Fibroblast of skin of left biceps (primary cell): ENCODE measurements around the gene PRDM16.
"Not testable (repeated sequence)": the region's sequence is repeated elsewhere in the genome, so short reads cannot be mapped to it uniquely, and the experiment has no call there.

Experiments
- DNase-seq, 2 experiments: peaks; one replicate each; pipeline ENCODE4 v3.0.0-alpha.2; 2013; ENCODE audit warnings: low read depth in 2 of 2

Gene PRDM16

DNA sequence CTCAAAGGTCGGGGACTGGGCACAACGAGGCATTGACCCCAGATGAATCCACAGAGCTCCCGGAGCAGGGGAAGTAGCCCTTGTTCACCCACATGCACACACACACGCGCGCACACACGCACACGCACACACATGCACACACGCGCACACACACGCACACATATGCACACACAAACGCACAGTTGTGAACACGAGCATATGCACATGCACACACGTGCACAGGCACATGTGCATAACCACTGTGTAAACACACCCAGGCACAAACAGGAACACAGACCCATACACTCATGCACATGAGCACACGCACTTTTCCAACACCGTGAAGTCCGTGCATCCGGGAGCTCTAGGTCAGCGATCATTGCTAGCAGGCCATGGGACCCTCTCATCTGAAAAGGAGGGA lies 208.6 kb downstream of the PRDM16 start:
- no peak for DNase-seq

GRCh38 chr1:3278416-3279181 lies 209.6 kb downstream of the PRDM16 start:
- DNase-seq = no peak

DNA sequence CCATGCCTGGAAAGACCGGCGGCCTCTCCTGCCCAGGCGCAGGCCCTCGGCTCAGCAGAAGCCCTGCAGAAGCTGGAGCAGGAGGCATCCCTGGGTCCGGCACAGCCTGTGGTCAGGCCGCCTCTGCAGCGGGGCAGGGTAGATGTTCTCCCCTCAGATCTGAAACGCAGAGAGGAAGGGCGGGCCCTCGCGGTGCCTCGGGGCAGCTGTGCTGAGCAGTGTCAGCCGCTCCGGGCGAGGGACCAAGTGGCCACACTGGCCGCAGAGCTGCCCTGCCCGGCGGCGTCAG lies 210.1 kb downstream of the PRDM16 start:
- DNase-seq = no peak

DNA sequence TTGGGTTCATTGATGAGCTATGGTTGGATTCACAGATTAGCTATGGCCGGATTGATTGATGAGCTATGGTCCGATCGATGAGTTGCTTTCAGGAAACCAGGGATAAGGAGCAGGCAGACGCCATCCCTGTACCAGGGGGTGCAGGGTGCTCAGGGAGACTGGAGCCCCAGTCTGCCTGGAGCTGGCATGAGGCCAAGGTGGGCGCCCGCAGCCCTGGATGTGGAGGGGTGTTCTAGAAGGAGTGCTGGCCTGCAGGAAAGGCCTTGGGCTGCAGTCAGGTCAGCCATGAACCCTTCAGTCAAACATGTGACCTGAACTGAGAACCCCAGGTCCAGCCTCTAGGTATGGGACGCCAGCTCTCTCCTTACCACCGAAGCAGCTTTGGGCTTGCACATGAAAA lies 212.7 kb downstream of the PRDM16 start:
- no peak for DNase-seq

GRCh38 chr1:3282186-3282585 lies 213.2 kb downstream of the PRDM16 start:
- no peak for DNase-seq

GRCh38 chr1:3282656-3283430 lies 213.8 kb downstream of the PRDM16 start:
- DNase-seq = no peak

DNA sequence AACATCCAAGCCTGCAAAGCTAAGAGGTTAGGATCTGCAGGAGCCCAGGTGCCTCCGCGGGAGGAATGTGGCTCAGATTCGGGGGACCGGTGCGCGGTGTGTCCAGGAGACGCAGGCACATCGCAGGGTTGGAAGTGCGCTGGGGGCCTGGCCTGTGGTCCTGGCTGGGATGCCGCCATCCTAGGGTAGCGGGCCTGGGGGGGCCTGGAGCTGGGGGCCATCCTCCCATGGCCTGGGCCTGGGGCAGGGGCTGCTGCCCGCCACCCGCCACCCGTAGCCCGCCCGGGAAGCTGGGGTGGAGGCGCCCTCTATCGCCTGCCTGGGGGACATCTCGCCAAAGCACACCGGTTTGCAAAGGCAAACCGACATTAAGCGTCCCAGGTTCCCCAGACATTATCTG lies 214.8 kb downstream of the PRDM16 start:
- DNase-seq = no peak

DNA sequence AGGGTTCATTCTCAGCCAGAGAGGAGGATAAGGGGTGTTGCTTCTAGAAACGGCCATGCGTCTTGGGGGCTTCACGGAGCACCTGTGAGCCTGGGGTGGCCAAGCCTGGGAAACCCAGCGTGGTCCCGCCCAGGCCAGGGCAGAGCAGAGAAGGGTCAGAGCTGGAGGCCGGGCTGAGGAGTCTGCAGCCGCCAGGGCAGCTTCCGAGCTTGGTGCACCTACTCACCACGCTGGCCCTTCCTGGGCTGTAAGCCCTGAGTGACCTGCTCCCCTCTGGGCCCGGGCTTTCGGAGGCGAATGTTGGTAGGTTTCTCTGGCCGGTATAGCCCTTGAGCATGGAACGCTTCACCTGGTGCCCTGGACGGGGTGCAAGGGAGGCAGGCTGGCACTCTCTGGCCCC lies 215.7 kb downstream of the PRDM16 start:
- DNase-seq = no peak

DNA sequence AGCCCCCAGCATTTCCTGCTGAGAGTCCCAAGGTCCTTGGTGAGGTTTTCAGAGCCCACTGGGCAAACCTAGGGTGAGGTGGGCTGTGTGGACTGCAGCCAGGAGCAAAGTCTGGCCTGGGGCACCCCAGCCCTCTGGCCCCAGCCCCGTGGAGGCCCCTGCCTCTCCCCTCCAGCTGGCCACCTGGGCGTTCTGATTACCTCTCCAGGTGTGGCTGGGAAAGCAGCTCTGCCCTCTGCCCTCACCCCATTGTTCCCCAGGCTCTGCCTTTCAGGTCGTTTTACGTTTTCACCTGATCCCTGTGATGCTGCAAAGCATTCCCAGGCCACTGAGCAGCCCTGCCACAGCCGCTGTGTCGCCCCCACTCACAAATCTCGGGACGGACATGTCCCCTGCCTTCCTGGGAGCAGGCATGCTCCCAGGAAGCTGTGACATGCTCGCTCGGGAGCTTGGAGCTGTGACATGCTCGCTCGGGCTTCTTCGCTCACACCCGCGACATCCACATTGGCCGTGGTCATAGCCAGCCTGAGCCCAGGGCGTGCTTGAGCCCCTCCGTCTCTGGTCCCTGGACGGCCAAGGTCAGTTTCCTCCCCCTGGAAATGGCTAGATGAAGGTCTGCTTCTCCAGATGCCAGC lies 216.2 kb downstream of the PRDM16 start:
- no peak for DNase-seq

GRCh38 chr1:3287095-3287494 lies 218.1 kb downstream of the PRDM16 start:
- not testable (repeated sequence) for DNase-seq

- DNase-seq = no peak
Measured at GRCh38 chr1:3287656-3288160, 218.7 kb downstream of the PRDM16 start.

DNA sequence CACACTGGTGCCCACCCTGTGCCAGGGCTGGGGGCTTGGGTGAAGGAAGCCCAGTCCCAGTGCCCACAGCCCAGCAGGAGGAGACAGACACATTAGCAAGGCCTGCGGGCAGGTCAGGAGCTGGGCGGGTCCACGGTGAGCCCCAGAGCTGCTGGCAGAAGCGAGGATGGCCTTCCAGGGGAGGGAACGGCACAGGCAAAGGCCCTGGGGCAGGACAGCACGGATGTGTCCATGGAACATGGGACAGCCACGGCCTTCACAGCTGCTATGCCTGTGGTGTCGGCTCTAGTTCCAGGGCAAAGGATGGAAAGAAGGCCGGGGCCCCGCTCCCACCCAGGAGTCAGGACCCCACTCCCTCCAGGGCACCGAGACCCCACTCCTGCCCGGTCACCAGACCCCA lies 220.5 kb downstream of the PRDM16 start:
- DNase-seq = no peak

DNA sequence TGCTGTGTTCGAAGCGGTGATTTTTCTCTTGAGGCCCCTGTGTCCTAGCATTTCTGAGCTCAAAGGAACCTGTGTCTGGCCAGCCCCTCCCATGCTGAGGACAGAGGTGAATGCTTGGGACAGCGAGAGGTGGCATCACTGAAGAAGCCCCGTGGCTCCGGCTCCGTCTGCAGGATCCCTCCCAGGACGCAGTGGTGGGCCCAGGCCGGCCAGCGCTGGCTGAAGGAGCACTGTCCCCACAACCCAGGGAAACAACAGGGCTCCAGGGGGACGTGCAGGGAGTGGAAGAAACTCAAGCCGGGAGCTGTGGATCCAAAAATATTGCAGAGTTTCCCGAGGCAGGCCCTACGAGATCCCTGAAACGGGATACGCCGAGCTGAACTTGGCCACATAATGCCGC lies 221.4 kb downstream of the PRDM16 start:
- no peak for DNase-seq

GRCh38 chr1:3290915-3291314 lies 221.9 kb downstream of the PRDM16 start:
- DNase-seq = no peak

GRCh38 chr1:3292051-3292722 lies 223.2 kb downstream of the PRDM16 start:
- no peak for DNase-seq

DNA sequence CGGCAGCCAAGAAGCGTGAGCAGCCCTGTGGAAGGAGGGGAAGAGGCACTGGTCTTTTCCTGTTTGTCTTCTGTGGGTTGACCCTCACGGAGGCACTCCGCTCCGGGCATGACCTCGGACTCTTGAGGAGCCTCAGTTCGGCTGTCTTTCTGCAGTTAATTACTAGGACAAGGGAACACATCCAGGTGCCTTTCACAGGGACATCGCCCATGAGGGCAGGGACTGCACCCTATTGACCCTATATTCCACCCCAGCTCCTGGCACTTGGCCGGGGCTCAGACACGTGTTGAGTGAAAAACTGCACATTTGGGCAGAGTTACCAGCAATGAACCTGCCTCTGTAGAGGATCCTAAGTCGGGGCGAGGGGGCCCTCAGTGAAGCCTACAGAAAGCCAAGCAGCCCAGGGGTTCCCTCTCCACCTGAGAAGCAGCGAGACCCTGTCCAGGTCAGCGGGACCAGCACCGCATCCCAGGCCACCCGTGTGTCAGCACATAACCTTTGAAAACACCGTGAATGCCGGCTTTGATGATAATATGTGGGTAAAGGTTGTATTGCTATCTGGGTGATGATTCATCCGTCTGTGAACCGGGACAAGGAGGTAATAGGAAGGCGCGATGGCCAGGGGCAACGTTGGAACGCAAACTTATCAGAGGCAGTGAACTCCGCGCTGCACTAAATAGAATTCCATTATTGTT lies 224.0 kb downstream of the PRDM16 start:
- DNase-seq = no peak

GRCh38 chr1:3293563-3294080 lies 224.6 kb downstream of the PRDM16 start:
- DNase-seq = no peak

- no peak for DNase-seq
Measured at GRCh38 chr1:3294450-3294849, 225.4 kb downstream of the PRDM16 start.

GRCh38 chr1:3295846-3296245 lies 226.8 kb downstream of the PRDM16 start:
- DNase-seq = no peak

DNA sequence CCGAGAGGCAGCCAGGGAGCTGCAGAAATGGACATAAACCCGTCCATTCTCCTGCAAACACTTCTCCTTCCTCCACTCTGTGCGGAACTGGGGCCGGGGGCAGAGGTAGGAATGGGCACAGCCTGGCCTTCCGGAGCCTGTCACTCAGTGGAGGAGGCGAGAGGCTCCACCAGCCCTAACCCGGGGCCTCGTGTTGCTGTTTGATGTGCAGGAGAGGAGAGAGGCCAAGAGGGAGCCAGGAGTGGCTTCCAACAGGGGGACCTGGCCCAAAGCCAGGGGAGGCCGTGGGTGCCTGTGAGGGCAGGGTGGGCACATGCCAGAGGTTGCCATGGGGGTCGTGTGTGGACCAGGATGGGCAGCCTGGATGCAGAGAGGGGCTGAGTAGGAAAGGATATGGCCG lies 227.3 kb downstream of the PRDM16 start:
- no peak for DNase-seq

GRCh38 chr1:3296826-3297225 lies 227.8 kb downstream of the PRDM16 start:
- DNase-seq = no peak
